HepG2 (cell line): Measurements from ENCODE around the gene SRRT. TPM values are rescaled to one million over a fixed set of nuclear protein-coding genes. Genes with fewer than 3 reads are reported as not detected.

Experiments
- ATAC-seq: fragments of 200-7000 bp; cut with Tn5 transposase; 3 replicates; pipeline ENCODE4 v1.9.1; 2020; ENCODE audit warnings: mild to moderate bottlenecking, moderate library complexity
- BruUV-seq: library from RNA; stranded (reverse); fragments of 400-500 nt; replicated peaks from 2 replicates; lab custom pipeline; 2021; lab: Mats Ljungman, UMichigan
- CTCF ChIA-PET: fragments of 300-600 bp; formaldehyde crosslinking; extraction: SDS; loops from one replicate; lab custom pipeline; 2021; ENCODE audit warnings: low total read pairs, inconsistent platforms, low intra/inter-chr PET ratio; lab: Yijun Ruan, JAX
- POLR2A ChIA-PET: fragments of 350-600 bp; sonication (Branson Sonifier 250); formaldehyde crosslinking; loops from one replicate; lab custom pipeline; 2020; ENCODE audit warnings: antibody characterized with exemption, inconsistent platforms; lab: Yijun Ruan, JAX
- DNase-seq: peaks from one replicate; pipeline ENCODE4 v3.0.0-alpha.2; 2015; ENCODE audit warnings: low spot score
- FAIRE-seq: peaks from 3 replicates; lab custom pipeline; 2011; peaks lifted over from hg19 to GRCh38; lab: Jason Lieb, UNC
- H2AFZ ChIP-seq: one replicate; pipeline ENCODE4 v1.6.1; 2011; ENCODE audit warnings: low read length, inconsistent platforms
- H3K27ac ChIP-seq: fragments of 300-600 bp; 3 replicates; pipeline ENCODE4 v1.8.0; 2011; ENCODE audit warnings: mixed run types, mild to moderate bottlenecking, mixed read lengths, low read length, inconsistent platforms; ENCODE audit not compliant: insufficient read depth; ENCODE audit errors: extremely low read length
- H3K27me3 ChIP-seq, 2 experiments: fragments of 200-600 bp in 1 of 2; 2 replicates in 1 of 2; 3 replicates in 1 of 2; pipeline versions ENCODE4 v1.6.0 to v1.8.0; 2011; ENCODE audit warnings: low read length in 2 of 2, mild to moderate bottlenecking in 2 of 2, moderate library complexity in 2 of 2, inconsistent platforms in 1 of 2; ENCODE audit not compliant: insufficient read depth in 2 of 2, control insufficient read depth in 1 of 2
- H3K36me3 ChIP-seq, 2 experiments: fragments of 200-600 bp in 1 of 2; replicated peaks in 1 of 2; 2 replicates in 1 of 2; 3 replicates in 1 of 2; pipeline versions ENCODE4 v1.5.1 to v1.8.0; 2011; ENCODE audit warnings: low read length in 2 of 2, inconsistent platforms in 1 of 2; ENCODE audit not compliant: insufficient read depth in 2 of 2, control insufficient read depth in 1 of 2
- H3K4me1 ChIP-seq: 2 replicates; pipeline ENCODE4 v1.5.1; 2012; ENCODE audit warnings: low read length, inconsistent platforms; ENCODE audit not compliant: insufficient read depth
- H3K4me2 ChIP-seq: 2 replicates; pipeline ENCODE4 v1.6.0; 2011; ENCODE audit warnings: low read depth, low read length, inconsistent platforms
- H3K4me3 ChIP-seq, 3 experiments: fragments of 200-600 bp in 1 of 3; sonication (generic), shearing (Covaris generic) in 1 of 3; replicated peaks in 1 of 3; 2 replicates each; pipeline ENCODE4 v1.5.1; 2011 to 2016; ENCODE audit warnings: low read length in 3 of 3, inconsistent platforms in 2 of 3, low read depth in 2 of 3, mild to moderate bottlenecking in 2 of 3, control low read depth in 1 of 3, mixed read lengths in 1 of 3; ENCODE audit not compliant: insufficient read depth in 1 of 3
- H3K79me2 ChIP-seq: one replicate; pipeline ENCODE4 v1.6.1; 2011; ENCODE audit warnings: low read length, inconsistent platforms; ENCODE audit not compliant: insufficient read depth
- H3K9ac ChIP-seq: 2 replicates; pipeline ENCODE4 v1.6.0; 2011; ENCODE audit warnings: mild to moderate bottlenecking, low read depth, low read length, inconsistent platforms; ENCODE audit not compliant: insufficient read depth
- H3K9me3 ChIP-seq: 2 replicates; pipeline ENCODE4 v1.5.1; 2012; ENCODE audit warnings: mild to moderate bottlenecking, low read length
- H4K20me1 ChIP-seq: 2 replicates; pipeline ENCODE4 v1.6.0; 2011; ENCODE audit warnings: inconsistent platforms, mild to moderate bottlenecking, low read length, moderate library complexity; ENCODE audit not compliant: insufficient read depth
- DR1 ChIP-seq: sonication (generic); formaldehyde crosslinking; IDR thresholded peaks from 2 replicates; pipeline ENCODE4 v1.8.0; 2021; ENCODE audit warnings: mild to moderate bottlenecking, missing genetic modification reagents, inconsistent platforms
- EED ChIP-seq: sonication (generic); formaldehyde crosslinking; IDR thresholded peaks from 2 replicates; pipeline ENCODE4 v1.5.0; 2020; ENCODE audit warnings: mild to moderate bottlenecking, missing genetic modification reagents
- FOXO1 ChIP-seq: sonication (generic); formaldehyde crosslinking; IDR thresholded peaks from 2 replicates; pipeline ENCODE4 v1.4.0; 2020; ENCODE audit warnings: missing genetic modification reagents
- HOMEZ ChIP-seq: IDR thresholded peaks from 2 replicates; pipeline ENCODE4 v1.6.1; 2016; ENCODE audit warnings: low read depth
- NAIF1 ChIP-seq: sonication (generic); formaldehyde crosslinking; IDR thresholded peaks from 2 replicates; pipeline ENCODE4 v1.5.0; 2020; ENCODE audit warnings: mild to moderate bottlenecking, missing genetic modification reagents, borderline replicate concordance
- NR1H2 ChIP-seq: sonication (generic); formaldehyde crosslinking; IDR thresholded peaks from 2 replicates; pipeline ENCODE4 v1.8.1; 2022; ENCODE audit warnings: low read depth, missing genetic modification reagents, borderline replicate concordance
- ZBTB7B ChIP-seq: sonication (generic); formaldehyde crosslinking; IDR thresholded peaks from 2 replicates; pipeline ENCODE4 v1.4.0; 2020; ENCODE audit warnings: missing genetic modification reagents
- ZNF12 ChIP-seq: sonication (generic); formaldehyde crosslinking; IDR thresholded peaks from 2 replicates; pipeline ENCODE4 v1.5.0; 2020; ENCODE audit warnings: missing genetic modification reagents
- ZNF296 ChIP-seq: sonication (generic); formaldehyde crosslinking; conservative IDR thresholded peaks from 2 replicates; pipeline ENCODE4 v1.5.0; 2020; ENCODE audit warnings: mild to moderate bottlenecking, missing genetic modification reagents
- ZNF589 ChIP-seq: sonication (generic); formaldehyde crosslinking; conservative IDR thresholded peaks from 2 replicates; pipeline ENCODE4 v1.8.0; 2022; ENCODE audit warnings: mild to moderate bottlenecking, moderate library complexity, missing genetic modification reagents
- ZNF619 ChIP-seq: sonication (generic); formaldehyde crosslinking; IDR thresholded peaks from 2 replicates; pipeline ENCODE4 v1.4.0; 2020; ENCODE audit warnings: mild to moderate bottlenecking, missing genetic modification reagents
- ZSCAN5A ChIP-seq: sonication (generic); formaldehyde crosslinking; IDR thresholded peaks from 2 replicates; pipeline ENCODE4 v1.8.0; 2022; ENCODE audit warnings: mild to moderate bottlenecking, missing genetic modification reagents, borderline replicate concordance
- WGBS: methylation state at CpG from one replicate; pipeline ENCODE4 v1.1.6; 2017; ENCODE audit warnings: low lambda C conversion rate; 5-methylcytosine and 5-hydroxymethylcytosine counted together
- in situ Hi-C: cut with HindIII; loops from 2 replicates; pipeline ENCODE4 v1.10.0; 2017; ENCODE audit warnings: low pct_unique_long_range_greater_than_20kb; ENCODE audit not compliant: extremely low pct_ligation_motif_present
- intact Hi-C: fragments of 100-400 bp; cut with micrococcal nuclease; formaldehyde crosslinking; loops from one replicate; pipeline ENCODE4 v1.10.0; 2022; ENCODE audit not compliant: unreplicated experiment
- polyA plus RNA-seq, 8 experiments: library from polyadenylated mRNA; depleted of rRNA in 3 of 8; stranded (reverse) in 7 of 8; unstranded in 1 of 8; fragments of >200 nt; fragmentation: Illumina TruSeq in 4 of 8; extraction: Trizol in 4 of 8; gene quantifications; 2 replicates each; pipeline versions ENCODE4 v1.2.1 to v1.2.3, GENCODE V29; 2011 to 2016; ENCODE audit warnings: low read depth in 4 of 8, missing spikeins in 1 of 8, mixed read lengths in 1 of 8; ENCODE audit not compliant: insufficient read depth in 1 of 8
- total RNA-seq, 5 experiments: library from RNA; depleted of rRNA; stranded (reverse); fragments of >200 nt; fragmentation: Illumina TruSeq; extraction: Trizol; gene quantifications; 2 replicates each; pipeline ENCODE4 v1.2.3, GENCODE V29; 2016; ENCODE audit warnings: low read depth in 1 of 5
- TF ChIP-seq, protein P1 (sequence below): sonication (generic); formaldehyde crosslinking; IDR thresholded peaks from 2 replicates; pipeline ENCODE4 v1.4.0; 2020; ENCODE audit warnings: missing genetic modification reagents, borderline replicate concordance
- TF ChIP-seq, protein P2 (sequence below): sonication (generic); formaldehyde crosslinking; IDR thresholded peaks from 2 replicates; pipeline ENCODE4 v1.8.0; 2022; ENCODE audit warnings: mild to moderate bottlenecking, missing genetic modification reagents; ENCODE audit not compliant: insufficient replicate concordance

SRRT gene
- total and polyA plus RNA-seq, 2 of the 13 experiments (the other 11 are each of a cell fraction or from before 2014, with no cell fraction given), result 26.2 to 106 TPM

GRCh38 chr7:100865372-100865911, 9.5 kb upstream of the SRRT start:
- no peaks in the 10 kb centered on the region; a peak in 1 of 5 replicates for H3K27me3 ChIP-seq
- DNase-seq (no peak), FAIRE-seq (no peak)
- POLR2A ChIA-PET, result no interaction called here
- peaks cover 5 to 6% of the 10 kb centered on the region in 2 experiments; a peak in 3 of 5 replicates for H3K36me3 ChIP-seq
- H3K9ac ChIP-seq, result no peak overlapping the region
- H3K4me1 ChIP-seq, result peaks cover 19% of the 10 kb centered on the region
- H2AFZ ChIP-seq, result no peak overlapping the region
- no peaks in the 10 kb centered on the region for H4K20me1 ChIP-seq
- in situ Hi-C loops, result no loop called here
- intact Hi-C loops, result no loop called here
- H3K27ac ChIP-seq, result no peak overlapping the region
- no peak for TF ChIP-seq ZNF589 (CRISPR knock-in tag)
- TF ChIP-seq ZNF12 (CRISPR knock-in tag), result no peak
- no peak for TF ChIP-seq HOMEZ (CRISPR knock-in tag)
- no peak for TF ChIP-seq ZNF619
- TF ChIP-seq, protein P1, sequence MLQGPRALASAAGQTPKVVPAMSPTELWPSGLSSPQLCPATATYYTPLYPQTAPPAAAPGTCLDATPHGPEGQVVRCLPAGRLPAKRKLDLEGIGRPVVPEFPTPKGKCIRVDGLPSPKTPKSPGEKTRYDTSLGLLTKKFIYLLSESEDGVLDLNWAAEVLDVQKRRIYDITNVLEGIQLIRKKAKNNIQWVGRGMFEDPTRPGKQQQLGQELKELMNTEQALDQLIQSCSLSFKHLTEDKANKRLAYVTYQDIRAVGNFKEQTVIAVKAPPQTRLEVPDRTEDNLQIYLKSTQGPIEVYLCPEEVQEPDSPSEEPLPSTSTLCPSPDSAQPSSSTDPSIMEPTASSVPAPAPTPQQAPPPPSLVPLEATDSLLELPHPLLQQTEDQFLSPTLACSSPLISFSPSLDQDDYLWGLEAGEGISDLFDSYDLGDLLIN (CRISPR knock-in tag), result no peak
- TF ChIP-seq ZNF296 (CRISPR knock-in tag), result no peak
- TF ChIP-seq ZSCAN5A (CRISPR knock-in tag), result no peak
- TF ChIP-seq DR1, result no peak
- TF ChIP-seq FOXO1 (CRISPR knock-in tag), result no peak
- TF ChIP-seq, protein P2, sequence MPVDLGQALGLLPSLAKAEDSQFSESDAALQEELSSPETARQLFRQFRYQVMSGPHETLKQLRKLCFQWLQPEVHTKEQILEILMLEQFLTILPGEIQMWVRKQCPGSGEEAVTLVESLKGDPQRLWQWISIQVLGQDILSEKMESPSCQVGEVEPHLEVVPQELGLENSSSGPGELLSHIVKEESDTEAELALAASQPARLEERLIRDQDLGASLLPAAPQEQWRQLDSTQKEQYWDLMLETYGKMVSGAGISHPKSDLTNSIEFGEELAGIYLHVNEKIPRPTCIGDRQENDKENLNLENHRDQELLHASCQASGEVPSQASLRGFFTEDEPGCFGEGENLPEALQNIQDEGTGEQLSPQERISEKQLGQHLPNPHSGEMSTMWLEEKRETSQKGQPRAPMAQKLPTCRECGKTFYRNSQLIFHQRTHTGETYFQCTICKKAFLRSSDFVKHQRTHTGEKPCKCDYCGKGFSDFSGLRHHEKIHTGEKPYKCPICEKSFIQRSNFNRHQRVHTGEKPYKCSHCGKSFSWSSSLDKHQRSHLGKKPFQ (CRISPR knock-in tag), result no peak
- no peak for TF ChIP-seq EED (CRISPR knock-in tag)
- no peak for TF ChIP-seq NAIF1 (CRISPR knock-in tag)
- TF ChIP-seq NR1H2 (CRISPR knock-in tag), result no peak
- no peak for TF ChIP-seq ZBTB7B (CRISPR knock-in tag)
- TF ChIP-seq, all 625 proteins: peak for 0
- no peak for ATAC-seq
- CTCF ChIA-PET, result no interaction called here
- BruUV-seq, result no TSS peak
- 95% methylated on average over 16 of the region's 17 CpGs for WGBS
- no peak overlapping the region for H3K4me3 ChIP-seq
- H3K9me3 ChIP-seq, result no peaks in the 10 kb centered on the region
- no peak overlapping the region for H3K4me2 ChIP-seq
- H3K79me2 ChIP-seq, result no peaks in the 10 kb centered on the region
